Adipocyte (in vitro differentiated cells): ENCODE results near the gene SHISA5.
"Not testable (repeated sequence)": the region's sequence is repeated elsewhere in the genome, so short reads cannot be mapped to it uniquely, and the experiment has no call there.

Experiments used
- DNase-seq: peaks from one replicate; pipeline ENCODE4 v3.0.0-alpha.2; 2015; ENCODE audit warnings: low read depth
- H3K27me3 ChIP-seq: replicated peaks from 2 replicates; pipeline ENCODE4 v1.7.0; 2013; ENCODE audit warnings: mild to moderate bottlenecking, low read length, moderate library complexity; ENCODE audit not compliant: control insufficient read depth, insufficient read depth
- H3K36me3 ChIP-seq: 2 replicates; pipeline ENCODE4 v1.7.0; 2013; ENCODE audit warnings: low read length, mild to moderate bottlenecking, moderate library complexity; ENCODE audit not compliant: control insufficient read depth, insufficient read depth, severe bottlenecking
- H3K4me1 ChIP-seq: 2 replicates; pipeline ENCODE4 v1.7.0; 2013; ENCODE audit warnings: mild to moderate bottlenecking, low read length, moderate library complexity; ENCODE audit not compliant: control insufficient read depth, insufficient read depth
- H3K4me3 ChIP-seq: 2 replicates; pipeline ENCODE4 v1.7.0; 2013; ENCODE audit warnings: mild to moderate bottlenecking, low read length, moderate library complexity
- H3K9ac ChIP-seq: 2 replicates; pipeline ENCODE4 v1.7.0; 2013; ENCODE audit warnings: mild to moderate bottlenecking, low read length, moderate library complexity
- H3K9me3 ChIP-seq: 2 replicates; pipeline ENCODE4 v1.7.0; 2013; ENCODE audit warnings: mild to moderate bottlenecking, low read length, moderate library complexity; ENCODE audit not compliant: control insufficient read depth

Gene SHISA5

DNA sequence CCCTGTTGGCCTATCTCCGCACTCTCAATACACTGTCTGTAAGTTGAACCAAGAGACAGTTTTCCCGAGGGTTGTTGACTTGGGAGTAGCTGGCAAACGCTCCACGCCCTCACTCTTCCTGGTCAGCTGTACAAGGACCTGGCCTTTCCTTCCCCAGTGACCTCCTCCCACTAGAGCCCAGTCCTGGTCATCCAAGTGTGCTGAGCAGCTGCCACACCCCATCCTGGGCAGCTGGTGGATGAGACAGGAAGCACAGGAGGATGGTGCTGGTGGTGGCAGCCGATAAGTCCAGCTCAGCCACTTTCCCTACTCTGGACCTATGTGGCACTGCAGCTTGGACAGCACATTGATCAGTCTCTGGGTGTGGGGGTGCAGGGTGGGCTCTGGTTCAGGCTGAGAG lies 32.8 kb upstream of the SHISA5 start:
- Histone ChIP-seq H3K9me3 (no peaks in the 10 kb centered on the region), H3K4me3 (no peak overlapping the region), H3K4me1 (no peaks in the 10 kb centered on the region), H3K9ac (no peak overlapping the region), H3K36me3 (peaks cover 4% of the 10 kb centered on the region), H3K27me3 (no peaks in the 10 kb centered on the region)
- no peak for DNase-seq

- Histone ChIP-seq H3K27me3 (no peaks in the 10 kb centered on the region), H3K4me3 (no peak overlapping the region), H3K36me3 (peaks cover 4% of the 10 kb centered on the region), H3K4me1 (no peaks in the 10 kb centered on the region), H3K9me3 (no peaks in the 10 kb centered on the region), H3K9ac (no peak overlapping the region)
- DNase-seq = no peak
Observed at GRCh38 chr3:48536116-48536515, 32.1 kb upstream of the SHISA5 start.

DNA sequence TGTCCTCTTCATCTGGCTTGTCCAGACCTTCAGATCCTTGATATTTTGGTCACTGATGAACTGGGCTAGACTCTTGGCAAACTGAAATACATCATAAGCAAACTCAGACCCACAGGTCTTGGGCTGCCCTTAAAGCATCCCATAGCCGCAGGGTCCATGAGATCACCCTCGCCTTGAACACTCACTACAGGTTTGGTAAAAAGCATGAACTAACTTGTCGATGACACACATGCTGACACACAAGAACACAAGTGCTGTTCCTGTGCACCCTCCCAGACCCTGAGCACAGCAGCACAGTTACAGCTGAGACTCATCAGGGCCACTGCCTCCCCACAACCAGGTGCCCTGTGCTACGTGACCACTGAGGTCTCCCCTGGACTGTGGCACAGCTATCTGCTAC lies 31.6 kb upstream of the SHISA5 start:
- H3K9ac ChIP-seq = no peak overlapping the region
- peaks cover 4% of the 10 kb centered on the region for H3K36me3 ChIP-seq

DNA sequence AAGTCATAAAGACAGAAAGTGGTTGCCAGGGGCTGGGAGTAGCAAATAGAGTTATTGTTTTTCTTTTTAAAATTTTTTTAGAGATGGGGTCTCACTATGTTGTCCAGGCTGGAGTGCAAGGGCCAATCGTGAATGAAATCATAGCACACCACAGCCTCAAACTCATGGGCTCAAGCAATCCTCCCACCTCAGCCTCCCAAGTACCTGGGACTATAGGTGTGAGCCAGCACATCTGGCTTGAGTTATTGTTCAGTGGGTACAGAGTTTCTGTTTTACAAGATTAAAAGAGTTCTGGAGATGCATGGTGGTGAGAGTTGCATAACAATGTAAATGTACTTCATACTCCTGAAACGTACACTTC lies 29.0 kb upstream of the SHISA5 start:
- Histone ChIP-seq H3K36me3 (peaks cover 4% of the 10 kb centered on the region), H3K27me3 (no peaks in the 10 kb centered on the region), H3K4me3 (no peak overlapping the region), H3K4me1 (peaks cover 10% of the 10 kb centered on the region), H3K9me3 (no peaks in the 10 kb centered on the region), H3K9ac (no peak overlapping the region)
- DNase-seq = no peak

More for the DNA sequence above, 31.6 kb upstream of the SHISA5 start:
- DNase-seq = no peak
- no peak overlapping the region for H3K4me3 ChIP-seq
- no peaks in the 10 kb centered on the region for H3K4me1 ChIP-seq
- no peaks in the 10 kb centered on the region for H3K9me3 ChIP-seq
- H3K27me3 ChIP-seq = no peaks in the 10 kb centered on the region

DNA sequence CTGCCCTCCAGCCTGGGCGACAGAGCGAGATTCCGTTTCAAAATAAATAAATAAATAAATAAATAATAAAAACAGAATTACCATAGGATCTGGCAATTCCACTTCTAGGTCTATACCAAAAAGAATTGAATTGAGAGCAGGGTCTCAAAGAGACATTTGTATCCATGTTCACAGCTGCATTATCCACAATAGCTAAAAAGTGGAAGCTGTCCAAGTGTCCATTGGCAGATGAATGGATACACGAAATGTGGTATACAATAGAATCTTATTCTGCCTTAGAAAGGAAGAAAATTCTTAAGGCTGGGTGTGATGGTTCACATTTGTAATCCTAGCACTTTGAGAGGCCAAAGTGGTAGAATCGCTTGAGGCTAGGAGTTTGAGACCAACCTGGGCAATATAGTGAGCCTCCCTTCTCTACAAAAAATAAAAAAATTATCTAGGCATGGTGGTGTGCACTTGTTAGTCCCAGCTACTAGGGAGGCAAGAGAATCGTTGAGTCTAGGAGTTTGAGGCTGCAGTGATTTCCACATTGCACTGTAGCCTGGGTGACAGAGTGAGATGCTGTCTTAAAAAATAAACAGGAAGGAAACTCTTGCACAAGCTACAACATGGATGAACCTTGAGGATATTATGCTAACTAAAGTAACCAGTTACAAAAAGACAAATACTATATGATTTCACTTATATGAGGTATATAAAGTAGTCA lies 28.4 kb upstream of the SHISA5 start:
- no peak overlapping the region for H3K4me3 ChIP-seq

DNA sequence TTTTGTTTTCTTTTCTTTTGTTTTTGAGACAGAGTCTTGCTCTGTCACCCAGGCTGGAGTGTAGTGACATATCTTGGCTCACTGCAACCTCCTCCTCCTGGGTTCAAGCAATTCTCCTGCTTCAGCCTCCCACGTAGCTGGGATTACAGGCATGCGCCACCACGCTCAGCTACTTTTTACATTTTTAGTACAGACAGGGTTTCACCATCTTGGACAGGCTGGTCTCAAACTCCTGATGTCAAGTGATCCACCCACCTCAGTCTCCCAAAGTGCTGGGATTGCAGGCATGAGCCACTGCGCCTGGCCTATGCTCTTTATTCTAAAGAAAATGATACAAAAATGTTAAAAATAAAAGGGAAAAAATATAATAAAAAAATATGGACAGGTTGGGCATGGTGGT lies 26.7 kb upstream of the SHISA5 start:
- H3K4me1 ChIP-seq, H3K9ac ChIP-seq, DNase-seq: not testable (repeated sequence)

More for the DNA sequence above, 28.4 kb upstream of the SHISA5 start:
- H3K36me3 ChIP-seq = peaks cover 4% of the 10 kb centered on the region
- H3K9me3 ChIP-seq = no peaks in the 10 kb centered on the region
- no peaks in the 10 kb centered on the region for H3K27me3 ChIP-seq
- H3K9ac ChIP-seq = no peak overlapping the region
- no peak for DNase-seq
- peaks cover 10% of the 10 kb centered on the region for H3K4me1 ChIP-seq

DNA sequence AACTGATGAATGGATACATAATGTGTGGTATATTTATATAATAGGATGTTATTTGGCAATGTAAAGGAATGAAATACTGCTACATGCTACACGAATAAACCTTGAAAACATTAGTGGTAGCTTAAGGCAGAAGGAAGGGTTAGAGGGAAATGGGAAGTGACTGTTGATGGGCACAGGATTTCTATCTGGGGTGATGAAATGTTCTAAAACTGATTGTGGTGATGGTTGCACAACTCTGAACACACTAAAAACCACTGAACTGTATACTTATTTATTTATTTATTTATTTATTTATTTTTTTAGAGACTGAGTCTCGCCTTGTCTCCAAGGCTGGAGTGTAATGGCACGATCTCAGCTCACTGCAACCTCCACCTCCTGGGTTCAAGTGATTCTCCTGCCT lies 24.8 kb upstream of the SHISA5 start:
- Histone ChIP-seq H3K27me3 (no peaks in the 10 kb centered on the region), H3K9me3 (no peaks in the 10 kb centered on the region), H3K4me1 (peaks cover 10% of the 10 kb centered on the region), H3K4me3 (no peak overlapping the region), H3K9ac (no peak overlapping the region), H3K36me3 (no peaks in the 10 kb centered on the region)
- peak; percentile 61 for DNase-seq

More for the DNA sequence above, 26.7 kb upstream of the SHISA5 start:
- H3K4me3 ChIP-seq, H3K27me3 ChIP-seq, H3K36me3 ChIP-seq, H3K9me3 ChIP-seq: not testable (repeated sequence)

- Histone ChIP-seq H3K27me3 (no peaks in the 10 kb centered on the region), H3K4me3 (no peak overlapping the region), H3K4me1 (peaks cover 10% of the 10 kb centered on the region), H3K9me3 (no peaks in the 10 kb centered on the region), H3K9ac (no peak overlapping the region), H3K36me3 (no peaks in the 10 kb centered on the region)
- no peak for DNase-seq
Observed at GRCh38 chr3:48528048-48528447, 24.1 kb upstream of the SHISA5 start.

DNA sequence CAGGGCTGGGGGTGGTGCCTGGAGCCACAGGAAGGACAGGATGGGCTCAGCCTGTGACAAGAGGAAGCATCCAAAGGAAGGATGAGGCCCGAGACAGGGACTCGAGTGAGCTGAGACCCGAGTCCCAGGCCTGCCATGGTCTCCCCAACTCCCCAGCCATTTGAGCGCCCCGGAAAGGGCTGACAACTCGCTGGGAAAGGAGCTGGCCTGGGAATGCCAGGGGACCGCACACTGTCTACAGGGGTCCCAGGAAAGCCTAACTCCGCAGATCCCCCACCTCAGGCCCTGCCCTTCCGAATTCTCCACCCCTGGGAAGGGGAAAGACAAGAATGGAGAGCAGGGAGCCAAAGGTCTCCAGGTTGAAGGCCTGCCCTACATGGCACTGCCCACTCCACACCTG lies 21.0 kb upstream of the SHISA5 start:
- no peaks in the 10 kb centered on the region for H3K27me3 ChIP-seq
- no peak overlapping the region for H3K9ac ChIP-seq
- no peaks in the 10 kb centered on the region for H3K9me3 ChIP-seq
- H3K36me3 ChIP-seq = no peaks in the 10 kb centered on the region
- H3K4me3 ChIP-seq = no peak overlapping the region
- DNase-seq = no peak
- peaks cover 10% of the 10 kb centered on the region for H3K4me1 ChIP-seq

DNA sequence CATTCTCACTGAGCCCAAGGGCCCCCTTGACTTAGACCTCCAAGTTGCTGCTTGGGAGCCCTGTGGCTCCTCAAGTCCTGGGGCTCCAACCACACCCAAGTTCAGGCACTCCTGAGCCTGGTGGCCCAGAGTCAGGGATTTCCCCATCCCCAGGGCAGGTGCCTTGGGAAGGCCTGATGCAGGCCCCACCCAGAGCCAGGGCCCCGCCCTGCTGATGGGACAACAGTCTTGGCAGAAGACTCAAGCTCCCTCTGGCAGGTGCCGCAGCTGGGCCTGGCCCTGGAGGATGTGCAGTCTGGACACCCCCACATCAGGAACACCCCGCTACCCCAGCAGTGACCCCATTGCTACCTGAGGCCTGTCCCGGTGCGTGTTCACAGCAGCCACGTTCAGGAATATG lies 17.7 kb upstream of the SHISA5 start:
- no peaks in the 10 kb centered on the region for H3K36me3 ChIP-seq
- H3K4me3 ChIP-seq = no peak overlapping the region
- H3K27me3 ChIP-seq = no peaks in the 10 kb centered on the region
- no peak for DNase-seq
- H3K4me1 ChIP-seq = no peaks in the 10 kb centered on the region
- no peaks in the 10 kb centered on the region for H3K9me3 ChIP-seq
- no peak overlapping the region for H3K9ac ChIP-seq

DNA sequence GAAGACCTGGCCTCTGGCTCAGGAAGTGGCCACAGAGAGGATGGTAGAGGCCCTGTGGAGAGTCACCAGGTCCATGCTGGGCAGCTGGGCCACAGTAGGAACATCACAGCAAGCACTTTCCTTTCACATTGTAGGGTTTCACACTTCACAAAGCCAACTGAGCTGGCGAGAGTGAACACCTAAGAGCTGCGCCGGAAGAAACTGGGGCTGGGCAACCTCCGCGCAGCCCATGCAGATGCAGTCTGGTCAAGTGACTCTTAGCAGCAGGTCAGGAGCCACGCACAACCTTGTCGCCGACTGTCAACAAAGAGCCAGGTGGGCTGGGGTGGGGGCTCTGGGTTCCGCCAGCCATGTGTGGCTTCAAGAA lies 15.3 kb upstream of the SHISA5 start:
- H3K36me3 ChIP-seq = no peaks in the 10 kb centered on the region
- H3K9ac ChIP-seq = no peak overlapping the region
- no peaks in the 10 kb centered on the region for H3K27me3 ChIP-seq
- no peak for DNase-seq
- H3K4me1 ChIP-seq = no peaks in the 10 kb centered on the region
- no peaks in the 10 kb centered on the region for H3K9me3 ChIP-seq
- no peak overlapping the region for H3K4me3 ChIP-seq

DNA sequence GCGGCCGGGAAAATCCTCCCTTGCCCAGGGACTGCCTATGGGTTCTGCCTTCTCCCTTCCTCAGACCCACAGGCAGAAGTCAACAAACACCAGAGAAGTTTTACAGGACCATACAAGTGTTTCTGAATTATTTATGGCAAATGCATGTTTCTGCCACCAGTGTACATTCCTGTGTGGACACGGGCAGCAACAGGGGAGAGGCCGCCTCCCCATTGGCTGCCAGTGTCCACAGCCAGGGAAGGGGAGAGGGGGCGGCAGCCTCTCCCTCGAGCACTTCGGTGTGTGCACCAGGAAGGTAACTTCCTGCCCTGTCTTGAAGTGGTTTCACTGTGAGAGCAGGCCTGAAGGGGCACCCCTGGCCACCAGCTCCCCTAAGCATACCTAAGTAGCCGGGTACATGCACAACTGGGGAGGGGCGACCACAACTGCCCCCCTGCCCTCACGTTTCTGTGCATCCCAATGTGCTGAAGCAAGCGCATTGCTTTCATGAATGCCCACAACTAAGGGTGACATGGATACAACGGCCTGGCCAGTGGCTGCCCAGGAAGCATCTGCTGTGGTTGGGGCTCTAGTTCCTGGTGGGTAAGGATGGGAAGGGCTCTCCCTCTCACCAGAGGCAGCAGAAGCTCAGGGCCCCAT lies 14.8 kb upstream of the SHISA5 start:
- DNase-seq = no peak

More for the DNA sequence above, 14.8 kb upstream of the SHISA5 start:
- Histone ChIP-seq H3K27me3 (no peaks in the 10 kb centered on the region), H3K9ac (no peak overlapping the region), H3K4me3 (no peak overlapping the region), H3K9me3 (no peaks in the 10 kb centered on the region), H3K36me3 (no peaks in the 10 kb centered on the region), H3K4me1 (no peaks in the 10 kb centered on the region)
